GM18498 (cell line): Measurements from ENCODE around the gene SPSB3.
A peak's percentile ranks its signal among the peaks of the same experiment; 100 is the strongest.

Experiments used
- ATAC-seq: cut with Tn5 transposase; IDR thresholded peaks from one replicate; pipeline ENCODE4 v1.9.1; 2021; ENCODE audit warnings: mild to moderate bottlenecking, moderate library complexity; ENCODE audit not compliant: unreplicated experiment

SPSB3 gene

DNA sequence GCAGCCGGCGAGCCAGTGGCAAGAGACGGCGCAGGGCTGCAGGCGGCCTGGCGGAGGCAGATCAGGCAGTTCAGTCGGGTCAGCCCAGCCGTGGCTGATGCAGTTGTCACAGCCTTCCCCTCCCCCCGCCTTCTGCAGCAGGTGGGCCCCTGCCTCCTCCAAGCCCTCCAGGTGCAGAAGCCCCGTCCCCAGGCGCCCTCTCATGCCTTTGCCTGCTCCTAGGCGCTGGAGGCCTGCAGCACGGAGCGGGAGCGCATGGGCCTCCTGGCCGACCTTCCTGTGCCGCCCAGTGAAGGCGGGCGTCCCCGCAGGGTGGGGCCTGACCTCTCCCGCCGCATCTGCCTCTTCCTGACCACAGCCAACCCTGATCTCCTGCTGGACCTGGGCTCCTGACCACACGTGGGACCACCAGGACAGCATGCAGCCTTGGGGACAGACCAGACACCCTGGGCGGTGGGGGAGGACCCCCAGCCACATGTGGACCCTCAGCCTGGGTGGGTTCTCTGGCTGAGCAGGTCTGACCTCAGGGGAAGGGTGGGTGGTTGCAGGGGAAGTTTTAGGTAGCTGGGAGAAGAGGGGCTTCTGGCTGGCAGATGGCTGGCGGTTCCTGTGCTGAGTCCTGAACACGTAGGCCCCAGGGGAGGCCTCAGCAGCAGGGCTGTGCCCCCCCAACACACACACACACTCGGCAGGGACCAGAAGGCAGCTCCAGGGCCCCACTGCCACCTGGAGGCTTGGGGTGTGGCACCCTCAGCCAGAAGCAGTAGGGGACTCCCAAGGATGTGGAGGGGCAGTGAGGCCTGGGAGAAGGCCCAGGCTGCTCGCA, 6.3 kb downstream of the SPSB3 start:
- ATAC-seq, result no peak

DNA sequence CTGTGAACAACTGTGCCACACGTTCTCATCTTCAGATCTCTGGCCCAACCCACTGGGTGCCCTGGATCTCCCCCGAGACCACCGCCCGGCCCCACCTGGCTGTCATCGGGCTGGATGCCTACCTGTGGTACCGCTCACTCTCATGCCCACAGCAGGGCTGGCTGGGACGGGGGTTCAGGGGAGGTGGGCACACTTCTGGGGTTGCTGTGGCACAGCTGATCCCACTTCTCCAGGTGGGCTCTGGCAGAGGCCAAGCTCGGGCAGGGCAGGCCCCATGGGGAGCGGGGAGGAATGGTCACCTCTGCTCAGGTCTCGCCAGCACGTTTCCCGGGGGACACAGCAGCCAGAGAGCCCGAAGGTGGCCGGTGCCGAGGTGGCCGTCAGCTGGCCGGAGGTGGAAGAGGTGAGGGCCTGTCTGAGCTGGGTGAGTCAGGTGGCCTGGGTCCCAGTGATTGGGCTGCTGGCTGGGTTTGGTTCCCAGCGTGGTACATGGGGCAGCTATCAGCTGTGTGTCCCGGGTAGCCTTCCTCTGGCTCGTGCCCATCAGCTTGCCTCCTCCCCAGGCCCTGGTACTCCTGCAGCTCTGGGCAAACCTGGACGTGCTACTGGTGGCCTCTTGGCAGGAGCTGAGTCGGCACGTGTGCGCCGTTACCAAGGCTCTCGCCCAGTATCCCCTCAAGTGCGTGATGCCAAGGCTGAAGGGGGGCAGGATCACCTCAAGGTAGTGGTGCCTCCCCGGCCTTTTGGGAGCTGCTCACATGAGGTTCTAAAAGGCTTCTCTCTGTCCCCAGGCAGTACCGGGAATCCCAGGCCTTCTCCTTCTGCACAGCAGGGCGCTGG, 7.1 kb downstream of the SPSB3 start:
- ATAC-seq, result no peak

DNA sequence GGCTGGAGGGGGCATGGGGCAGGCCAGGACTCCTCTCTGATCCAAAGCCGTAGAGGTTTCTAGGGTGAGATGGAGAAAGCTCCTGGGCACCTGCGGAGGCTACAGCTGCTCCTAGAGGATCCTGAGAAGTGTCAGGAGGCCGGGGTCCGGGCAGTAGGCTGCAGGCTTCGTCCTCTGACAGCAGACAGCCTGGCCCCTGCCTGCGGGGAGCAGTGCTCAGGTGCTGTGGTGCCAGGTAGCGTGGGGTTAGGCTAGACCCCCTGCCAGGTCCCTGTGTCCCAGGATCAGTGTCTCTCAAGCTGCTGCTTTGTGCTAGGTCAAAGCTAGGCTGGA, 8.0 kb downstream of the SPSB3 start:
- no peak for ATAC-seq

DNA sequence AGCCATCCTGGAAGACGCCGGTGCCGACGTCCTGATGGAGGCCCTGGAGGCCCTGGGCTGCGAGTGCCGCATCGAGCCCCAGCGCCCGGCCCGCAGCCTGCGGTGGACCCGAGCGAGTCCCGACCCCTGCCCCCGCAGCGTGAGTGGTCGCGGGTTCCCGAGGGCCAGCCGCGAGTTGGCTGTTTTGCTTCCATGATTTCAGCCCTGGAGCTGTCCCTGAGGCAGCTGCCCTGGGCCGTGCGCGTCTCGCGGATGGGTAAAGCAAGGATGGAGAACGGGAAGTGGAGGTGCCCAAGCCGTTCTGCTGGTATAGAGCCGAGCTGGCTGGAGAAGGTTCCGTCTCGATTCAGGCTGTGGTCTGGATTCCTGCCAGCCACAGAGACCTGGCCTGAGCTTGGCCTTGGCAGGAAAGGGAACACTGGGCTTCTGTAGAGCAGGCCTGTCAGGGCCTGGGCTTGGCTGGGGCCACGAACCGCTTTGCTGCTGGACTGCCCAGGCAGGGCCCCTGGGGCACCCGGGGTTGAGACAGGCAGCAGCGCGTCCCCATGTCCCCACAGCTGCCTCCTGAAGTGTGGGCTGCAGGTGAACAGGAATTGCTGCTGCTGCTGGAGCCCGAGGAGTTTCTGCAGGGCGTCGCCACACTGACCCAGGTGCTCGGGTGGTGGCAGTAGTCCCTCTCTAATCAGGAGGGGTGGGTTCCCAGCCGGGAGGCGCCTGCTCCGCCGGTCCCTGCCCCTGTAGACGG, 8.5 kb downstream of the SPSB3 start:
- ATAC-seq, result no peak

DNA sequence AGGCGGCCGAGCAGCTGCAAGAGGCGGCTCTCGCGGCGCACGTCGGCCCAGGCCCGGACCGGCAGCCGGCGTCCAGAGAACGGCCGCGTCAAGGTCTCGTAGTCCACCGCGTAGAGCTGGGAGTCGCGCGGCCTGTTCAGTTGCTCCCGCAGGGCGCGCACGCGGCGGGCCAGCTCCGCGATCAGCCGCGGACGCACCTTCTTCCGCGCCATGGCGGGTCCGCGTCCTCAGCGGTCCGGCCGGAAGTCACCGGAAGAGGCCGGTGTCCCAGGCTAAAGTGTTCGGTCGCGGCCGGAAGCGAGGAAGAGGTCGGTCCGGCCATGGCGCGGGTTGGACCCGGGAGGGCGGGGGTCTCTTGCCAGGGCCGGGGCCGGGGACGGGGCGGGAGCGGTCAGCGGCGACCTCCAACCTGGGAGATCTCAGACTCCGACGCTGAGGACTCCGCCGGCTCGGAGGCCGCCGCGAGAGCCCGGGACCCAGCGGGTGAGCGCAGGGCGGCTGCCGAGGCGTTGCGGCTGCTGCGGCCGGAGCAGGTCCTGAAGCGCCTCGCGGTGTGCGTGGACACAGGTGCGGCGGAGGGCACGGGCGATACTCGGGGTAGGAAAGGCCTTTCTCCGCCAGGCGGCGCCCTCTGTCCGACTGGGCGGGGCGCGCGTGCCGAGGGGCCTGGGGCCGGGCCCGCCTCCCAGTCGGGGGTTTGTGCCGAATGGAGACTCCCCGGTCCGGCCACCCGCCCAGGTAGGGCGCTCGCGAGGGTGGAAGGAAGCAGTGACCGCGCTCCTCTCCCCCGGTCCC, 9.3 kb downstream of the SPSB3 start, which contains the start of gene MRPS34:
Gene MRPS34, minus strand, starts transcription at position 227 of the 795 bp plus-strand sequence. Its CDS starts 15 bp downstream, at position 212.
- peak; percentile 46 for ATAC-seq

DNA sequence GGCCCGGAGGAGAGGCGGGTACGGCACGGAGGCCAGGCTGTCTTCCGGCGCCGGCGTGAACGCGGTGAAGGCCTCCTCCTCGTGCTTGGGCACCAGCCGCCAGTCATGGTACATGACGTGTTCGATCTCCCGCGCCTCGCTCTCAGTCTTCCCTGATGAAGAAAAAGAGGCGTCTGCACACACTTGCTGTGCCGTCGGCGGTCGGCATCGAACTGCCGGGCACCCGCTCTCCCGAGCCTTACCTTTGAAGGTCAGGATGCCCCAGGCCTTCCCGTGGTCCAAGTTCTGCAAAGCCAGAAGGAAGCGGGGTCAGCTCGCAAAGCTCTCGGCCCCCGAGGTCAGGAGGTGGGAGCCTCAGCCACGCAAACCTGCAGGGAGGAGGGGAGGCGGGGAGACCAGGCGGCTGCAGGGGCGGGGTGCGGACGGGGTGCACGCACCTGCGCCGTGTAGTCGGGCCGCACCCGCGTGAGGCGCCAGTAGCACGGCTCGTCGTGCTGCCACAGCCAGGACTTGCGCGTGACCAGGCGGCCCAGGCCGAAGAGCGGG, 9.9 kb downstream of the SPSB3 start, which contains the start of gene EME2:
Gene EME2, plus strand, starts transcription at position 449 of the 546 bp plus-strand sequence. CDS start 418 bp downstream, outside the sequence.
- ATAC-seq, result no peak

DNA sequence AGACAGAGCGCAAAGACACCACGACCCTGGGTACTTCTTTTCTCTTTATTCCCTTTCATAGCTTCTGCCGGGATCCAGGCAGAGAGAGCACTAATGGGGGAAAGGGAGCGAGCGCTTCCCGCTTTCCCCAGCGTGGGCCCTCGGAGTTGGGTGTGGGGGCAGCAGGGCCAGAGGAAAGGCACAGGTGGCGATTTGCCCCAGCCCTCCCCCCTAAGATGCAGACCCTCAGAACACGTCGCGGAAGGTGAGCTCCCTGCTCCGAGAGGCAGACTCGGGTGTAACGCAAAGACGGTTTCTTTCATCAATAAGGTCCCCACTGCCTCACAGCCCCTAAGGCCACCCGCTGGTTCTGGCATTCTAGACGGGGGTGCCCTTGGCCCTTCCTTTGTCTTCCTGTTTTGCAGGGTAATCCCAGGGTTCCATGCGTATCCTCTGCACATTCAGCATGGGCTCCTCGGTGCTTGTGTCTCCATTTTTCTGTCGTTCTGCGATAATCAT, 10.5 kb downstream of the SPSB3 start:
- no peak for ATAC-seq

DNA sequence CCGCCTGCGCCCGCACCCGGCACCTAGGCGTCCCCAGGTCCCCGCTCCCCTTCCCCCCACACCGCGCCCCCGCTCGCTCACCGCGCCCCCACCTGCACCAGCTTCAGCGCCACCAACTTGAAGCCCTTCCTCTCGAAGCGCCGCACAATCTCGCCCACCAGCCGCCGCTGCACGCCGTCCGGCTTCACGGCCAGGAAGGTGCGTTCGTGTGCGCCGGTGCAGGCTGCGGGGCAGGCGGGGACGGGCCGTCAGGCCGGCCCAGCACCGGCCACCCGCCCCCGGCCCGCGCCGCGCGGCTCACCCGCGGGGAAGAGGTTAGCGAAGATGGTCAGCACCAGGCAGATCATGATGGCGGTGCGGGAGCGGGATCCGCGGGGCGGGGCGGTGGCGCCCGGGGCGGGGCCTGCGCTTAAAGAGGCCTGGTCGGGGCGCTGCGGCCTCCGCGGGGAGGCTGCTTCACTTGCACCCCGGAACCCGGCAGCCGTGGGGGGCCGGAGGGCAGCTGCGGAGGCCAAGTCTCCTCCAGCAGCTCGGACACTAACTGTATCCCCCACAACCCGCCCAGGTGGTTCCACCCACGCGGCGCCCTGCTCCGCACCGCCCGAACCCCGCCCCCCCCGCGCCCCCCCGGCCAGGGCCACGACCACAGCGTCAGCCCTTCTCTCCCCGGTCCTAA, 11.0 kb downstream of the SPSB3 start, which contains the start of gene NME3:
Gene NME3, minus strand, starts transcription at position 356 of the 676 bp plus-strand sequence. Its CDS starts 9 bp downstream, at position 347.
- ATAC-seq, result peak; percentile 40

DNA sequence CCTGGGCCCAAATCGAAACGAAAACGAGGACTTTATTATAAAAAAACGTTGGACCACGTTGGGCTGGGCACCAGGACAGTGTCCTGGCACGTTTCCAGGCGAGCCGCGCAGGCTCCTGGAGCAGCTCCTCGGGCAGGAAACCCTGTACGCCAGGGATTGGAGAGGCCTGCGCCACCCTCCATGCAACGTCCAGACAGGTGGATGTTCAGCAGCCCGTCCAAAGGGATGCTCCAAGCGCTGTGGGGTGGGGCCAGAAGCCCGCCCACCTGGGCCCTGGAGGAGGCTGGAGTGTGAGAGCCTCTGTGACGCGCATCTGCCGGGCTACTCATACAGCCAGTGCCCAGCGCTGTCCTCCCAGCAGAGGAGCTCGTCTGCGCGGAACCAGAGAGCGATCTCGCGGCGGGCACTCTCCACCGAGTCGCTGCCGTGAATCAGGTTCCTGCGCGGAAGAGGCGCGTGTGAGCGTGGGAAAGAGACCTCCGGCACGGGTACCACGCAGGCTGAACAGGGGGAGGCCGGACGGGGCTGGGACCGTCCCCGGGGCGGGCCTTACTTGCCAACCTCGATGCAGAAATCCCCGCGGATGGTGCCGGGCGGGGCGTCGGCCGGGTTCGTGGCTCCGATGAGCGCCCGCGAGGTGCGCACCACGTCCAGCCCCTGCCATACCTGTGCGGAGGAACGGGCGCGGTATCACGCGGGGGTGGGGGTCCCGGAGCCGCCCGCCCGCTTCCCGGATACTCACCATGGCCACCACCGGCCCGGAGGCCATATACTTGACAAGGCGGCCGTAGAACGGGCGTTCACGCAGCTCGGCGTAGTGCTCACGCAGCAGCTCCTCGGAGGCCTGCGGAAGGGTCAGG, 11.8 kb downstream of the SPSB3 start:
- no peak for ATAC-seq

DNA sequence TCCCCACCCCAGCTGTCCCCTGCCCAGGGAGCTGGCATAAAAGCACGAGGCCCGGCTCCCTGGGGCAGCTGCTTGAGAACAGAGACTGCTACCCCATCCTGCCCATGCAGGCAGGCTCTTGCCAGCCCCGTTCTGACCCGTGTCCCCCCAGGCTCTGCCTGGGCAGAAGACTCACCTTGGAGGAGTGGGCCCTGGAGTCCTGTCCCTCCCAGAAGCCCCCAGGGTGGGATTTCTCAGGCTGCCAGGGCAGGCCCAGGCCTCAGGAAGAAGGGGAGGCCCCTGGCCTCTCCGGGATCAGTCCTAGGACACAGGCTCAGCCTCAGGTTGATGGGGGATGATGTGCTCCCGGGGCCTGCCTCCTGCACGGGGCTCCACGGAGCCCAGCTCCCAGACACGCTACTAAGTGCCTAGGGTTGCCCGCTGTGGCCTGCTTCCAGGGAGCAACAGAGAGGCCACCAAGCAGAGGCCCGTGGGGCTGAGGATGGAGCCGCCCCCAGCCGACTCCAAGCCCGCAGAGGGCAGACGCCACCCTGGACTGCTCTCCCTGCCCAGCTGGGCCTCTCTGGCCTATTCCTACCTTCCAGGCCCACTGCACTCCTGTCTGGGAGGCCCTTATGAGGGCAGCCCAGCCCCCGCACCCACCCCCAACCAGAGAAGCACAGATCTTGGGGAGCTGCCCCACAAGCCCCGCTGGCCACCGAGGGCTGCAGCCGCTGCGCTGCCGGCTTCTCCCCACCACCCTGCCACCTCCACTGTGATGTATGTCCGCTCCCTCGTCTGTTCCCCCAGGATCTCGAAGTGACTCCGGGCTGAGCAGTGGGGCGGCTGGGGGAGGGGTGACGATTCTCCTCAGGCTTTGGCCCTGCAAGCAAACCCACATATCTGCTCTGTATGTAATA, 12.7 kb downstream of the SPSB3 start:
- ATAC-seq, result no peak

DNA sequence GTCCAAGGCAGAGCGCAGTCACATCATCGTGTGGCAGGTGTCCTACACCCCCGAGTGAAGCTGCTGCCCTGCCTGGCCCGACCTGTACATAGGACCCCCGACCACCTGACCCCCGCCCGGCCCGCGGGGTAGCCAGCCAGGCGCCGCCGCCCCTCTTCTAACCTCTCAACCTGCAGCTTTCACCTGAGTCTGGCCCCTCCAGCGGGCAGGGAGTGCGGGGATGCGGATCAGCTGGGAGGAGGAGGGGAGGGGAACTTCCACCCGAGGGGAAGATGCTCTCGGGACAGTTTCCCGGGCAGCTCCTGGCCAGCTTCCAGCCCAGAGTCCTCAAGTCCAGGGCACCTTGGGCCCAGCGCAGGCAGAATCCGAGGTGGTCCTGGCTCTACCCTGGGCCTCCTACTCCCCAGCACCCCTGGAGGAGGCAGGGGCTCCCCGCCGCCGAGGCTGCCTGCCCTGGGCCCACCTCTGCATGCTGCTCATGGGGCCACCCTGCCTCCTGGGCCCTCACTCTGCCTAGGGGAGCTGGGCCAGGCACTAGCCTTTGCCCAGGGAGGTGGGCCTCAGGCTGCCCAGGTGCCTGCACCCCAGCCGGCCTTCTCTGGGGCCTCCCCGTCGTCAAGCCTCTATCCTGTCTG, 13.5 kb downstream of the SPSB3 start:
- no peak for ATAC-seq

DNA sequence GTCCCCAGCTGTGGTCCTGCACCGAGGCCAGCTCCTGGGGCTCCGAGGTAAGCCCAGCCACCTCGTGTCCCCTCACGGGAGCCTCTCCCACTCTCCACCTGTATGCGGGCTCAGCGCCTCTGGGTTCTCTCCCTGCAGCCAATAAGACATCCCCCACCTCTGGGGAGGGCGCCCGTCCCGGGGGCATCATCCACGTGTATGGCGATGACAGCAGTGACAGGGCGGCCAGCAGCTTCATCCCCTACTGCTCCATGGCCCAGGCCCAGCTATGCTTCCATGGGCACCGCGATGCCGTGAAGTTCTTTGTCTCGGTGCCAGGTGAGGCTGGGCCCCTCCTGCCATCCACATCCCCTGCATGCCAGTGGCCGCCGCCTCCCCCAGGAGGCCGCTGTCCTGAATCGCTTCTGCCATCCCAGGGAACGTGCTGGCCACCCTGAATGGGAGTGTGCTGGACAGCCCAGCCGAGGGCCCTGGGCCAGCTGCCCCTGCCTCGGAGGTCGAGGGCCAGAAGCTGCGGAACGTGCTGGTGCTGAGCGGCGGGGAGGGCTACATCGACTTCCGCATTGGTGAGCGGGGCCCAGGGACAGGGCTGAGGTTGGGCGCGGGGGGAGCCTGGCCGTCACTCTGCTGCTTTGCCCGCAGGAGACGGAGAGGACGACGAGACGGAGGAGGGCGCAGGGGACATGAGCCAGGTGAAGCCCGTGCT, 14.2 kb downstream of the SPSB3 start:
- no peak for ATAC-seq

DNA sequence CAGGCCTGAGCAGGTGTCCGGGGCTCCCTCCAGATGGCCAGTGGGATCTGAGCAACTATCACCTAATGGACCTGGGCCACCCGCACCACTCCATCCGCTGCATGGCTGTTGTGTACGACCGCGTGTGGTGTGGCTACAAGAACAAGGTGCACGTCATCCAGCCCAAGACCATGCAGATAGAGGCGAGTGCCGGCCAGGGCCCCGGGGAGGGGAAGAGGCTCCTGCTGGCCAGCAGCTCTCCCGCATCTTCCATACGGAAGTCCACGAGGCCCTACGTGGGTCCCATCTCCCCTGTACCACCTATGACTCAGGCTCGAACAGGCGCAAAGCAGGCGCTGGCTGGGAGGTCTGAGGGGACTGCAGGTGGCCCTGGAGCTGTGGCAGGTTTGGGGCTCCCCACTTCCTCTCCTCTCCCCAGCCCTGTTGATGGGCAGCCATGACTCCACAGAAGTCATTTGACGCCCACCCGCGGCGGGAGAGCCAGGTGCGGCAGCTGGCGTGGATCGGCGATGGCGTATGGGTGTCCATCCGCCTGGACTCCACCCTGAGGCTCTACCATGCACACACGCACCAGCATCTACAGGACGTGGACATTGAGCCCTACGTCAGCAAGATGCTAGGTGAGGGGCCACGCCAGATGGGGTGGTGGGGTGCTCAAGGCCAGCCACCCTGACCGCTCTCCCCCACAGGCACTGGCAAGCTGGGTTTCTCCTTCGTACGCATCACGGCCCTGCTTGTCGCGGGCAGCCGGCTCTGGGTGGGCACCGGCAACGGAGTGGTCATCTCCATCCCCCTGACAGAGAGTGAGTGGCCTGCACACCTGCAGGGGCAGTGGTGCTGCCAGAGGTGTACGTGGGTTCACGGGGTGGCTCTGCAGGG, 15.0 kb downstream of the SPSB3 start:
- ATAC-seq, result no peak

DNA sequence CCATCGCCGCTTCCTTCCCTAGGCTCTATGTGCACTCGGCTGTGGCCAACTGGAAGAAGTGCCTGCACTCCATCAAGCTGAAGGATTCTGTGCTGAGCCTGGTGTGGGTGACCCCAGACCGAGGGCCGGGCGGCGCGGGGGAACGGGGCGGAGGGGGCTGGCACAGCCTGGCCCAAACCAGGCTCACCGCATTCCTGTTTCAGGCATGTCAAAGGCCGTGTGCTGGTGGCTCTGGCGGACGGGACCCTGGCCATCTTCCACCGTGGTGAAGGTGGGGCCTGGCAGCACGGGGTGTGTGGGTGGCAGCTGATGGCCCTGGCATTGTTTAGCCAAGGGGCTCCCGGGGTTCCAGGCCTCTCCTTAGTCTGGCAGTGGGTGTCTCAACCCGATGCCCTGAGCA, 15.7 kb downstream of the SPSB3 start:
- no peak for ATAC-seq

DNA sequence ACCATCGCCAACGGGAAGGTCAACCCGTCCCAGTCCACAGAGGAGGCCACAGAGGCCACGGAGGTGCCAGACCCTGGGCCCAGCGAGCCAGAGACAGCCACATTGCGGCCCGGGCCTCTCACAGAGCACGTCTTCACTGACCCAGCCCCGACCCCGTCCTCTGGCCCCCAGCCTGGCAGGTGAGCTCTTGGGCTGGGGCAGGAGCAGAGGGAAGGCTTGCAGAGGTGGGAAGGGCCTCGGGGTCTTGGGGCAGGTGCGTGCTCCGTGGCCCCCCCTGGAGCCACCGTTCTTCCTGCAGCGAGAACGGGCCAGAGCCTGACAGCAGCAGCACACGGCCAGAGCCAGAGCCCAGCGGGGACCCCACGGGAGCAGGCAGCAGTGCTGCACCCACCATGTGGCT, 16.1 kb downstream of the SPSB3 start:
- ATAC-seq, result no peak
